NOMO-1 (cell line): ENCODE data around the gene OVCA2.

ENCODE experiments used
- DNase-seq, 2 experiments: peaks; one replicate each; lab custom pipeline; 2025; ENCODE audit not compliant: unreplicated experiment in 2 of 2; lab: John Stamatoyannopoulos, UW

Gene OVCA2

GRCh38 chr17:2082003-2082781 lies 40.4 kb downstream of the OVCA2 start:
- no peak for DNase-seq

- DNase-seq: peak; percentile 84 to 92
Observed at GRCh38 chr17:2083613-2084035, 41.8 kb downstream of the OVCA2 start.

- DNase-seq: no peak
Observed at GRCh38 chr17:2084036-2084765, 42.4 kb downstream of the OVCA2 start.

- DNase-seq: no peak
Observed at GRCh38 chr17:2084766-2085647, 43.2 kb downstream of the OVCA2 start.

- DNase-seq: no peak
Observed at GRCh38 chr17:2085648-2085949, 43.8 kb downstream of the OVCA2 start.

GRCh38 chr17:2086306-2086705 lies 44.5 kb downstream of the OVCA2 start:
- no peak for DNase-seq

- DNase-seq: peak; percentile 92 to 98
Observed at GRCh38 chr17:2087597-2088211, 45.9 kb downstream of the OVCA2 start.

- DNase-seq: no peak
Observed at GRCh38 chr17:2089021-2089422, 47.2 kb downstream of the OVCA2 start.

- DNase-seq: no peak
Observed at GRCh38 chr17:2090210-2090641, 48.4 kb downstream of the OVCA2 start.

GRCh38 chr17:2090804-2091534 lies 49.1 kb downstream of the OVCA2 start:
- DNase-seq: no peak

GRCh38 chr17:2092253-2092652 lies 50.4 kb downstream of the OVCA2 start:
- DNase-seq: no peak
